GM12872 (cell line): Measurements from ENCODE around the gene NR1D2.

Experiments
- CTCF ChIP-seq: IDR thresholded peaks from 3 replicates; pipeline ENCODE4 v1.5.1; 2011; ENCODE audit warnings: low read depth, mild to moderate bottlenecking, low read length, moderate library complexity; ENCODE audit not compliant: insufficient read depth

NR1D2 gene

GRCh38 chr3:23999012-23999641 lies 54.0 kb downstream of the NR1D2 start:
- peak; percentile 90 for TF ChIP-seq CTCF

- TF ChIP-seq CTCF = no peak
Measured at GRCh38 chr3:24002129-24002528, 57.0 kb downstream of the NR1D2 start.

- no peak for TF ChIP-seq CTCF
Measured at GRCh38 chr3:24003466-24003865, 58.4 kb downstream of the NR1D2 start.

GRCh38 chr3:24004171-24004938 lies 59.3 kb downstream of the NR1D2 start:
- no peak for TF ChIP-seq CTCF

GRCh38 chr3:24005669-24006068 lies 60.6 kb downstream of the NR1D2 start:
- TF ChIP-seq CTCF = no peak

GRCh38 chr3:24012589-24013269 lies 67.6 kb downstream of the NR1D2 start:
- no peak for TF ChIP-seq CTCF

GRCh38 chr3:24017305-24017704 lies 72.2 kb downstream of the NR1D2 start:
- no peak for TF ChIP-seq CTCF
